IPS-20b (cell line): ENCODE data around the gene RACGAP1.

Source experiments
- H3K27ac ChIP-seq: one replicate; pipeline ENCODE4 v1.5.1; 2013; ENCODE audit warnings: low read length
- H3K27me3 ChIP-seq: 2 replicates; pipeline ENCODE4 v1.6.1; 2013; ENCODE audit warnings: mild to moderate bottlenecking, low read length, inconsistent platforms; ENCODE audit not compliant: insufficient read depth
- H3K36me3 ChIP-seq: 2 replicates; pipeline ENCODE4 v1.6.1; 2013; ENCODE audit warnings: low read depth, mild to moderate bottlenecking, inconsistent platforms, low read length, moderate library complexity; ENCODE audit not compliant: insufficient read depth
- H3K4me1 ChIP-seq: 2 replicates; pipeline ENCODE4 v1.6.1; 2013; ENCODE audit warnings: mild to moderate bottlenecking, control low read depth, inconsistent platforms, low read length, moderate library complexity; ENCODE audit not compliant: insufficient read depth
- H3K4me3 ChIP-seq: 2 replicates; pipeline ENCODE4 v1.5.1; 2013; ENCODE audit warnings: mild to moderate bottlenecking, low read length, inconsistent platforms
- H3K9ac ChIP-seq: 2 replicates; pipeline ENCODE4 v1.6.1; 2013; ENCODE audit warnings: low read depth, mild to moderate bottlenecking, inconsistent platforms, low read length, moderate library complexity
- H3K9me3 ChIP-seq: 2 replicates; pipeline ENCODE4 v1.6.1; 2013; ENCODE audit warnings: mild to moderate bottlenecking, low read depth, low read length, inconsistent platforms; ENCODE audit not compliant: insufficient read depth

The RACGAP1 gene

GRCh38 chr12:49980501-49981349 lies 44.6 kb downstream of the RACGAP1 start:
- peaks cover 8% of the 10 kb centered on the region for H3K4me1 ChIP-seq
- H3K4me3 ChIP-seq, result no peak overlapping the region
- H3K9ac ChIP-seq, result no peak overlapping the region
- H3K36me3 ChIP-seq, result no peaks in the 10 kb centered on the region
- no peak overlapping the region for H3K27ac ChIP-seq
- H3K27me3 ChIP-seq, result no peaks in the 10 kb centered on the region; the same call in 1 of the 2 replicates
- H3K9me3 ChIP-seq, result no peaks in the 10 kb centered on the region

GRCh38 chr12:49979791-49980190 lies 45.5 kb downstream of the RACGAP1 start:
- Histone ChIP-seq H3K9me3 (no peaks in the 10 kb centered on the region), H3K27ac (no peak overlapping the region), H3K27me3 (no peaks in the 10 kb centered on the region; the same call in 1 of the 2 replicates), H3K9ac (no peak overlapping the region), H3K4me3 (no peak overlapping the region), H3K36me3 (no peaks in the 10 kb centered on the region), H3K4me1 (peaks cover 3% of the 10 kb centered on the region; the same call in 1 of the 2 replicates)

GRCh38 chr12:49979016-49979586 lies 46.2 kb downstream of the RACGAP1 start:
- Histone ChIP-seq H3K9ac (0 out of 2 replicates have a peak overlapping the region, but pooled peaks have one; percentile 9), H3K4me1 (peaks cover 3% of the 10 kb centered on the region; the same call in 1 of the 2 replicates), H3K4me3 (no peak overlapping the region), H3K36me3 (no peaks in the 10 kb centered on the region), H3K9me3 (no peaks in the 10 kb centered on the region), H3K27me3 (no peaks in the 10 kb centered on the region; the same call in 1 of the 2 replicates), H3K27ac (no peak overlapping the region)

GRCh38 chr12:49978125-49978524 lies 47.2 kb downstream of the RACGAP1 start:
- H3K27me3 ChIP-seq, result no peaks in the 10 kb centered on the region; the same call in 1 of the 2 replicates
- H3K4me1 ChIP-seq, result peaks cover 3% of the 10 kb centered on the region; the same call in 1 of the 2 replicates
- H3K4me3 ChIP-seq, result no peak overlapping the region
- H3K9ac ChIP-seq, result no peak overlapping the region
- H3K36me3 ChIP-seq, result no peaks in the 10 kb centered on the region
- H3K27ac ChIP-seq, result no peak overlapping the region
- H3K9me3 ChIP-seq, result no peaks in the 10 kb centered on the region

GRCh38 chr12:49976557-49976956 lies 48.7 kb downstream of the RACGAP1 start:
- Histone ChIP-seq H3K27ac (no peak overlapping the region), H3K36me3 (no peaks in the 10 kb centered on the region), H3K4me1 (peaks cover 4% of the 10 kb centered on the region; the same call in 1 of the 2 replicates), H3K9me3 (no peaks in the 10 kb centered on the region), H3K27me3 (peaks cover 6% of the 10 kb centered on the region; the same call in 1 of the 2 replicates), H3K4me3 (no peak overlapping the region), H3K9ac (no peak overlapping the region)

GRCh38 chr12:49975318-49975761 lies 50.0 kb downstream of the RACGAP1 start:
- Histone ChIP-seq H3K27me3 (peaks cover 18% of the 10 kb centered on the region; the same call in 1 of the 2 replicates), H3K27ac (no peak overlapping the region), H3K9me3 (no peaks in the 10 kb centered on the region), H3K9ac (no peak overlapping the region), H3K4me1 (peaks cover 6% of the 10 kb centered on the region; the same call in 1 of the 2 replicates), H3K36me3 (no peaks in the 10 kb centered on the region), H3K4me3 (no peak overlapping the region)

GRCh38 chr12:49974677-49975317 lies 50.5 kb downstream of the RACGAP1 start:
- Histone ChIP-seq H3K27ac (no peak overlapping the region), H3K4me3 (no peak overlapping the region), H3K9ac (no peak overlapping the region), H3K9me3 (no peaks in the 10 kb centered on the region), H3K36me3 (no peaks in the 10 kb centered on the region), H3K27me3 (peaks cover 23% of the 10 kb centered on the region), H3K4me1 (peaks cover 6% of the 10 kb centered on the region; the same call in 1 of the 2 replicates)

GRCh38 chr12:49974231-49974675 lies 51.0 kb downstream of the RACGAP1 start:
- H3K36me3 ChIP-seq, result no peaks in the 10 kb centered on the region
- no peak overlapping the region for H3K9ac ChIP-seq
- peaks cover 29% of the 10 kb centered on the region for H3K27me3 ChIP-seq
- no peak overlapping the region for H3K4me3 ChIP-seq
- H3K9me3 ChIP-seq, result no peaks in the 10 kb centered on the region
- no peak overlapping the region for H3K27ac ChIP-seq
- H3K4me1 ChIP-seq, result peaks cover 6% of the 10 kb centered on the region; the same call in 1 of the 2 replicates

- Histone ChIP-seq H3K4me1 (peaks cover 6% of the 10 kb centered on the region; the same call in 1 of the 2 replicates), H3K36me3 (no peaks in the 10 kb centered on the region), H3K9ac (no peak overlapping the region), H3K4me3 (no peak overlapping the region), H3K27ac (no peak overlapping the region), H3K9me3 (no peaks in the 10 kb centered on the region), H3K27me3 (peaks cover 37% of the 10 kb centered on the region)
These were observed 51.9 kb downstream of the RACGAP1 start for GRCh38 chr12:49973361-49973830.

- Histone ChIP-seq H3K9ac (no peak within 1 kb of the TSS), H3K4me1 (peaks cover 6% of the 10 kb centered on the region; the same call in 1 of the 2 replicates), H3K27ac (no peak within 1 kb of the TSS), H3K36me3 (no peaks in the 10 kb centered on the region), H3K9me3 (no peaks in the 10 kb centered on the region), H3K4me3 (no peak within 1 kb of the TSS), H3K27me3 (peaks cover 43% of the 10 kb centered on the region)
These were observed 52.5 kb downstream of the RACGAP1 start, which contains the start of gene AQP6 for GRCh38 chr12:49972641-49973360. AQP6 (plus strand) TSS chr12:49972947; CDS start chr12:49973174, 227 bp downstream.

GRCh38 chr12:49972129-49972528 lies 53.2 kb downstream of the RACGAP1 start:
- Histone ChIP-seq H3K27ac (no peak overlapping the region), H3K4me1 (peaks cover 6% of the 10 kb centered on the region; the same call in 1 of the 2 replicates), H3K4me3 (no peak overlapping the region), H3K36me3 (no peaks in the 10 kb centered on the region), H3K9ac (no peak overlapping the region), H3K9me3 (no peaks in the 10 kb centered on the region), H3K27me3 (peaks cover 48% of the 10 kb centered on the region)
